ENCODE measurements around the gene WDR35. TPM values are rescaled to one million over a fixed set of nuclear protein-coding genes. Genes with fewer than 3 reads are reported as not detected.

WDR35 gene
- total RNA-seq, 3 donors from 2014 or later = 12.5 to 18.7 (median 17.7) TPM

DNA sequence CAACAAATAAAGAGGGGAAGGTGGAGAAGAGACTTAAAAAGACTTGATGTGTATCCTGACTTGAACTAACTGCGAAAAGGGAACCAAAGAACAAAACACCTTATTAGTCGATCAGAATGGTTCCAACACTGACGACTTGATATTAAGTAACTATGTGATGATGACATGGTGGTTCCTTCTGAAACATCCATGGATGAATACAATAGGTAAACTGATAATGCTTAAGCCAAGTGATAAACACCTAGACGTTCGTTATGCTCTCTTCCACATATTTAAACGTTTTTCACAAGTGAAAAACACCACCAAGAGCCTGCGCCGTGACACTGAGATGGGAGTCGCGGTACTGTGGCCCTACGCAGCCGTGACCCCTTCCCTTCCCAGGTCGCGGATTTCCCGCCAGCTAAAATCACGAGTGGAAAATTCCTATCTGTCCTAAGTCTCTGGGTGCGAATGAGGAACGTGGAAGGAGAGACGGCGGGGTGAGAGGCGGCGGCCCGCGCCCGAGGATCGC lies 88.9 kb downstream of the WDR35 start:
- no peak for DNase-seq (ENCODE audit: low spot score in 2 of 2)
- peaks cover 0 to 14% of the 10 kb centered on the region in 2 donors for H3K4me1 ChIP-seq
- no peaks in the 10 kb centered on the region for H3K36me3 ChIP-seq
- no peaks in the 10 kb centered on the region for H3K9me3 ChIP-seq
- H3K27ac ChIP-seq = peak overlapping the region; percentile 95
- TF ChIP-seq, protein P1, sequence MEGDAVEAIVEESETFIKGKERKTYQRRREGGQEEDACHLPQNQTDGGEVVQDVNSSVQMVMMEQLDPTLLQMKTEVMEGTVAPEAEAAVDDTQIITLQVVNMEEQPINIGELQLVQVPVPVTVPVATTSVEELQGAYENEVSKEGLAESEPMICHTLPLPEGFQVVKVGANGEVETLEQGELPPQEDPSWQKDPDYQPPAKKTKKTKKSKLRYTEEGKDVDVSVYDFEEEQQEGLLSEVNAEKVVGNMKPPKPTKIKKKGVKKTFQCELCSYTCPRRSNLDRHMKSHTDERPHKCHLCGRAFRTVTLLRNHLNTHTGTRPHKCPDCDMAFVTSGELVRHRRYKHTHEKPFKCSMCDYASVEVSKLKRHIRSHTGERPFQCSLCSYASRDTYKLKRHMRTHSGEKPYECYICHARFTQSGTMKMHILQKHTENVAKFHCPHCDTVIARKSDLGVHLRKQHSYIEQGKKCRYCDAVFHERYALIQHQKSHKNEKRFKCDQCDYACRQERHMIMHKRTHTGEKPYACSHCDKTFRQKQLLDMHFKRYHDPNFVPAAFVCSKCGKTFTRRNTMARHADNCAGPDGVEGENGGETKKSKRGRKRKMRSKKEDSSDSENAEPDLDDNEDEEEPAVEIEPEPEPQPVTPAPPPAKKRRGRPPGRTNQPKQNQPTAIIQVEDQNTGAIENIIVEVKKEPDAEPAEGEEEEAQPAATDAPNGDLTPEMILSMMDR (IDR thresholded peaks at IDR 0.05) = no peak
- H3K27me3 ChIP-seq = no peaks in the 10 kb centered on the region
- H3K4me3 ChIP-seq = peak overlapping the region; percentile 78 to 90 (median 88)
- intact Hi-C loops (cut with DNase I; ENCODE audit: low total_unique reads) = no loop called here

DNA sequence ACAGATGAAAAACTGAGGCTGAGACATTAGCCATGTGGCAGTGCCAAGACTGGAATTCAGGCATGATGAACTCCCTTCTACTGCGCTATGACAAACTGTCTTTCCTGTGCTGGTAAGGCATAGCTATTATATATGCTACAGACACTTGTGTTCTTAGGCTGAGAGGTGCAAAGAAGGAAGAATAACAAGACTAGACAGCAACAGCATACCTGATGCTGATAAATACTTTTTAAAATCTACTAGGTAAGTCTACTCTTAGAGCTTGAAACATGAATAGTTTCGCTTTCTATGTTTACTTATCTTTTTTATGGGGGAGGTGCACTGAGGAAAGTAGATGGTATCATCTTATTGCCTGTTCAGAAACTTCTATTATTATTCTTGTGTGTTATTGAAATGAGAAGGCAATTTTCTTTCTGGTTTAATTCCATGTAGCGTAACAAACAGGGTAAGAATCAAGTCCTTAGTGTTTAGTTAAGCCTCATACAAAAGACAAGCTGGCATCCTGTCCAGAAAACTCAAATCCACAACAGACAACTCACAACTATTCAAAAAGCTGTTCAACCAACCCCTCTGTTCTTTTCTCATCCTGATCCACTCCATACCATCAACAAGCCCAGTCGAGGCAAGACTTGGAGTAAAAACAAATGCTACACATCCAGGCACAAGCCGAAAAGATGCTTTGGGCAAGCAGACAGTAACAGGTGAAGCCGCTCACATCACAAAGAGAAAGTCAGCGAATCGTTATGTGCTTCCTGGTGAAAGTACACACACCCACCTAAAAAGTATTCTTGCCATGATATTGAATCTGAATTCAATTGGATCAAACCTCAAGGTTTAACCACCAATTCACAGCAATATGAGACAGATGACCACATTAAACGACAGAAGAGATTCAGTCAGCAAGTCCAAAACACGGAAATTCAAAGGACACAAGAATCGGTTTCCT lies 89.6 kb downstream of the WDR35 start:
- no peaks in the 10 kb centered on the region for H3K9me3 ChIP-seq
- peaks cover 0 to 14% of the 10 kb centered on the region in 2 donors for H3K4me1 ChIP-seq
- DNase-seq (ENCODE audit: low spot score in 2 of 2) = no peak
- peak overlapping the region; percentile 78 to 90 (median 88) for H3K4me3 ChIP-seq
- peak overlapping the region; percentile 95 for H3K27ac ChIP-seq
- intact Hi-C loops (cut with DNase I; ENCODE audit: low total_unique reads) = no loop called here
- H3K36me3 ChIP-seq = no peaks in the 10 kb centered on the region
- H3K27me3 ChIP-seq = no peaks in the 10 kb centered on the region
- TF ChIP-seq, protein P1 (IDR thresholded peaks at IDR 0.05) = no peak
- TF ChIP-seq POLR2A (IDR thresholded peaks at IDR 0.05) (no peak), POLR2AphosphoS5 (IDR thresholded peaks at IDR 0.05) (no peak)

DNA sequence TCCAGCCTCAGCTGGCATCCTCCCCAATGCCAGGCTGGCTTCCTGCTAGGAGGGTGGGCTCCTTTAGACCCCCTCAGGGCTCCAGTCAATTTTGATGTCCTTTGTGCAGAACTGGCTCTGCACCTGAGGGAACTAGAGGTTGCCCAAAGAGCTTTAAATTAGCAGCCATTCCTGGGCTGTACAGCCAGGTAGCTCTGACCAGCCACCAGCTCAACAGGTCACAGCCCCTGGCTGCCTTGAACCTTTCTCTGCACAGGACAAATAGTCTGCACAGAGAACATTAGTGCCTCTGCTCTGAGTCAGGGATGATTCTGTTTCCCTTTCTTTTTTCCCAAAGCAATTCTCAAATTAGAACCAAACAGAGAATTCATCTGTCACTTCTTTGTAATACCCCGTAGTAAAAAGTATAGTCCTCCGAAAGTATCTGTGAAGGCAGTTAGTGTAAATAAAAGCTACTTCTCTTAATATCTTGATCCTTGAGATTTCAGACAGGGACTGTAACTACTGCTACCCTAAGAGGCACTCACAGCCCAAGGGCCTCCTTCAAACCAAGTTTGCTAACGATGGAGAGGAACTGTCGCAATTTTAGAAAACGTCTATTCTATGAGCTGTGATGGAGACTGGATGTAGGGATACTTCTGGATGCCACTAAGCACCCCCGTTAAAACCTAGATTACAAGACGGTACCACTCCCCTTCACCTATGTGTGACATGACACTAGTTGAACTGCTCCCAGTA lies 91.1 kb downstream of the WDR35 start:
- no peaks in the 10 kb centered on the region for H3K9me3 ChIP-seq
- peaks cover 0 to 14% of the 10 kb centered on the region in 2 donors for H3K4me1 ChIP-seq
- H3K36me3 ChIP-seq = no peaks in the 10 kb centered on the region
- intact Hi-C loops (cut with DNase I; ENCODE audit: low total_unique reads) = no loop called here
- no peak overlapping the region for H3K27ac ChIP-seq
- H3K27me3 ChIP-seq = no peaks in the 10 kb centered on the region
- peak overlapping the region in 1 of 3 donors; percentile 30 for H3K4me3 ChIP-seq
- DNase-seq (ENCODE audit: low spot score in 2 of 2) = no peak
- no peak for TF ChIP-seq POLR2AphosphoS5 (IDR thresholded peaks at IDR 0.05)
- no peak for TF ChIP-seq POLR2A (IDR thresholded peaks at IDR 0.05)
- TF ChIP-seq, protein P1 (IDR thresholded peaks at IDR 0.05) = no peak

DNA sequence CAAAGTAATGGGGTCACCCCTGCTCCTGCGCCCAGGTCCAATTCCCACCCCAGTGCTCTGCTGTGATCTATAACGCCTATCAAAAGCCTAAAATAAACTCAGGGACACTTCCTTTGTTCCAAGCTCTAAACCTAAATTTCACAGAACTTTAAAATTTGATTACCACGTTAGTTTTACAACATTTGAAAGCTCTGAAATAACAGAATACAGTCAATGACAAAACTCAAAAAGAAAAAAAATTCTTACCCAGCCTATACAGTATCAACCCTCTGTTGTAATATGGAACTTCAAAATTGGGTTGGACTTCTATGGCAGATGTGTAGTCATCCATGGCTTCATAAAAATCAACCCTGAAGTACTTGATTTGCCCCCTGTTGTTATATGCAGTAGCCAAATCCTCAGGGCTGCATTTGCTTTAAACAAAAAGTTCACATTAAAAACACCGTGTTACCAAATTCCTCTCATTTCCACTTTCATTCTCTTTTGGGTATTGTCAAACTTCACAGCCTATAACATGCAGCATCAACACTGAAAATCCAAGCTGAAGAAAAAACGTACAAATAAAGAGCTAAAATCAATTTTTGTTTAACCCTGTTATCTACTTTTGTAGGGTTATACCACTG lies 92.2 kb downstream of the WDR35 start:
- Histone ChIP-seq H3K4me1 (peaks cover 0 to 12% of the 10 kb centered on the region in 2 donors), H3K36me3 (no peaks in the 10 kb centered on the region), H3K27me3 (no peaks in the 10 kb centered on the region), H3K27ac (no peak overlapping the region), H3K9me3 (no peaks in the 10 kb centered on the region), H3K4me3 (peak overlapping the region in 1 of 3 donors; percentile 30)
- DNase-seq (ENCODE audit: low spot score in 2 of 2) = no peak
- TF ChIP-seq POLR2A (IDR thresholded peaks at IDR 0.05) = no peak
- no peak for TF ChIP-seq POLR2AphosphoS5 (IDR thresholded peaks at IDR 0.05)
- TF ChIP-seq, protein P1 (IDR thresholded peaks at IDR 0.05) = no peak
- intact Hi-C loops (cut with DNase I; ENCODE audit: low total_unique reads) = no loop called here

Measured in breast epithelium (tissue), 4 donors.